Endothelial cell of umbilical vein (primary cell): Measurements from ENCODE around the gene ZNF614. TPM values are rescaled to one million over a fixed set of nuclear protein-coding genes. Genes with fewer than 3 reads are reported as not detected.

Experiments
- BruUV-seq: library from RNA; stranded (reverse); fragments of 400-500 nt; replicated peaks from 2 replicates; lab custom pipeline; 2021; lab: Mats Ljungman, UMichigan
- CTCF ChIA-PET: fragments of 300-600, 350-600 bp; sonication (Branson Sonifier 250); formaldehyde crosslinking; loops from one replicate; lab custom pipeline; 2021; ENCODE audit warnings: antibody characterized with exemption, inconsistent platforms; lab: Charles Lee
- POLR2A ChIA-PET: fragments of 300-600, 350-600 bp; sonication (Branson Sonifier 250); formaldehyde crosslinking; loops from one replicate; lab custom pipeline; 2021; ENCODE audit warnings: antibody characterized with exemption, inconsistent platforms; lab: Charles Lee
- DNase-seq: peaks from one replicate; pipeline ENCODE4 v3.0.0-alpha.2; 2011; ENCODE audit warnings: low read depth, low spot score
- FAIRE-seq: peaks from 2 replicates; lab custom pipeline; 2011; peaks lifted over from hg19 to GRCh38; lab: Jason Lieb, UNC
- H2AFZ ChIP-seq: 2 replicates; pipeline ENCODE4 v1.6.0; 2012; ENCODE audit warnings: low read depth, low read length, control low read depth, inconsistent platforms
- H3K27ac ChIP-seq: 2 replicates; pipeline ENCODE4 v1.5.1; 2011; ENCODE audit warnings: low read depth, mild to moderate bottlenecking, control low read depth, low read length, moderate library complexity; ENCODE audit not compliant: insufficient read depth
- H3K27me3 ChIP-seq, 2 experiments: 2 replicates each; pipeline versions ENCODE4 v1.6.0 to v1.6.1; 2011; ENCODE audit warnings: low read length in 2 of 2, mixed read lengths in 1 of 2; ENCODE audit not compliant: control insufficient read depth in 2 of 2, insufficient read depth in 2 of 2
- H3K36me3 ChIP-seq, 2 experiments: 2 replicates in 1 of 2; 3 replicates in 1 of 2; pipeline ENCODE4 v1.5.1; 2011; ENCODE audit warnings: low read length in 2 of 2, mild to moderate bottlenecking in 1 of 2, moderate library complexity in 1 of 2; ENCODE audit not compliant: control insufficient read depth in 2 of 2, insufficient read depth in 2 of 2; ENCODE audit errors: extremely low read depth in 1 of 2
- H3K4me1 ChIP-seq: 3 replicates; pipeline ENCODE4 v1.5.1; 2011; ENCODE audit warnings: mild to moderate bottlenecking, low read length; ENCODE audit not compliant: control insufficient read depth, insufficient read depth; ENCODE audit errors: extremely low read depth
- H3K4me2 ChIP-seq: 2 replicates; pipeline ENCODE4 v1.6.1; 2011; ENCODE audit warnings: low read length, control low read depth, mixed read lengths; ENCODE audit not compliant: insufficient read depth
- H3K4me3 ChIP-seq, 3 experiments: fragments of 200-600 bp in 1 of 3; sonication (generic), shearing (Covaris generic) in 1 of 3; replicated peaks in 1 of 3; 2 replicates each; pipeline ENCODE4 v1.5.1; 2011 to 2016; ENCODE audit warnings: control low read depth in 3 of 3, low read length in 3 of 3, mild to moderate bottlenecking in 2 of 3, inconsistent platforms in 1 of 3, low read depth in 1 of 3, moderate library complexity in 1 of 3; ENCODE audit not compliant: insufficient read depth in 1 of 3
- H3K79me2 ChIP-seq: 2 replicates; pipeline ENCODE4 v1.6.0; 2012; ENCODE audit warnings: low read length, inconsistent platforms; ENCODE audit not compliant: control insufficient read depth, insufficient read depth
- H3K9ac ChIP-seq: replicated peaks from 2 replicates; pipeline ENCODE3; 2011; ENCODE audit warnings: low read length, control low read depth; ENCODE audit not compliant: insufficient read depth; ENCODE audit errors: extremely low read depth
- H3K9me1 ChIP-seq: replicated peaks from 3 replicates; pipeline ENCODE4 v1.6.0; 2011; ENCODE audit warnings: mild to moderate bottlenecking, low read length; ENCODE audit not compliant: control insufficient read depth, insufficient read depth; ENCODE audit errors: extremely low read depth
- H3K9me3 ChIP-seq: replicated peaks from 2 replicates; pipeline ENCODE4 v1.5.1; 2012; ENCODE audit warnings: low read length, inconsistent platforms; ENCODE audit not compliant: control insufficient read depth, insufficient read depth
- H4K20me1 ChIP-seq: replicated peaks from 2 replicates; pipeline ENCODE3; 2011; ENCODE audit warnings: mild to moderate bottlenecking, low read length; ENCODE audit not compliant: control insufficient read depth, insufficient read depth; ENCODE audit errors: extremely low read depth
- CTCF ChIP-seq, 2 donors: IDR thresholded peaks; 1 replicate in 1 of 2; 2 replicates in 1 of 2; pipeline ENCODE4 v1.5.1; 2011; ENCODE audit warnings: low read length in 2 of 2, mild to moderate bottlenecking in 2 of 2, moderate library complexity in 2 of 2, control low read depth in 1 of 2, inconsistent platforms in 1 of 2, low read depth in 1 of 2; ENCODE audit not compliant: insufficient read depth in 1 of 2; ENCODE audit errors: extremely low read depth in 1 of 2
- EZH2 ChIP-seq: IDR thresholded peaks from 2 replicates; pipeline ENCODE4 v1.6.1; 2012; ENCODE audit warnings: borderline replicate concordance, low read depth, mild to moderate bottlenecking, moderate library complexity, low read length, inconsistent platforms; ENCODE audit not compliant: severe bottlenecking
- FOS ChIP-seq: IDR thresholded peaks from 2 replicates; pipeline ENCODE4 v1.6.1; 2011; ENCODE audit warnings: mild to moderate bottlenecking, low read length, moderate library complexity, borderline replicate concordance; ENCODE audit not compliant: insufficient read depth
- GATA2 ChIP-seq: IDR thresholded peaks from 2 replicates; pipeline ENCODE4 v1.7.0; 2011; ENCODE audit warnings: low read depth, mild to moderate bottlenecking, moderate library complexity, mixed read lengths, low read length; ENCODE audit not compliant: insufficient read length, insufficient read depth
- JUN ChIP-seq: IDR thresholded peaks from 2 replicates; pipeline ENCODE4 v1.6.1; 2011; ENCODE audit warnings: borderline replicate concordance, low read depth; ENCODE audit not compliant: insufficient read length, insufficient read depth
- MAX ChIP-seq: IDR thresholded peaks from 2 replicates; pipeline ENCODE4 v1.6.1; 2011; ENCODE audit not compliant: insufficient read depth, insufficient read length
- MYC ChIP-seq: IDR thresholded peaks from one replicate; pipeline ENCODE4 v1.6.1; 2011; ENCODE audit warnings: mild to moderate bottlenecking, low read depth, low read length
- POLR2A ChIP-seq: IDR thresholded peaks from 2 replicates; pipeline ENCODE4 v1.6.1; 2012; ENCODE audit warnings: low read depth, mild to moderate bottlenecking, control low read depth, low read length
- POLR2AphosphoS5 ChIP-seq: IDR thresholded peaks from 2 replicates; pipeline ENCODE4 v1.6.1; 2012; ENCODE audit warnings: low read depth, mild to moderate bottlenecking, control low read depth, low read length, moderate library complexity; ENCODE audit not compliant: insufficient read depth
- dilution Hi-C: fragments of 300-500 bp; cut with MboI; formaldehyde crosslinking; loops from one replicate; pipeline ENCODE4 v1.15.0; 2019; ENCODE audit warnings: low sequenced_read_pairs; ENCODE audit not compliant: extremely low pct_ligation_motif_present
- intact Hi-C: fragments of 100-400 bp; cut with micrococcal nuclease; formaldehyde crosslinking; loops from one replicate; pipeline ENCODE4 v1.10.0; 2022
- polyA plus RNA-seq, 4 experiments: library from polyadenylated mRNA; depleted of rRNA in 3 of 4; stranded (reverse) in 3 of 4; unstranded in 1 of 4; fragments of >200 nt; gene quantifications; 2 replicates each; pipeline versions ENCODE4 v1.2.1 to v1.2.3, GENCODE V29; 2011 to 2012; ENCODE audit warnings: missing spikeins in 1 of 4
- total RNA-seq: library from RNA; stranded (reverse); gene quantifications from 2 replicates; pipeline ENCODE4 v1.2.3, GENCODE V29; 2021

The ZNF614 gene
- total and polyA plus RNA-seq, 2 donors (not counting 3 experiments of a cell fraction or from before 2014, with no cell fraction given) = 2.5 to 7.8 TPM

- no peak for FAIRE-seq
- Histone ChIP-seq H3K27me3 (no peaks in the 10 kb centered on the region), H3K9me1 (no peaks in the 10 kb centered on the region), H3K4me1 (no peaks in the 10 kb centered on the region), H4K20me1 (peaks cover 3% of the 10 kb centered on the region), H3K9ac (no peak overlapping the region), H3K36me3 (peaks cover 0 to 21% of the 10 kb centered on the region in 2 experiments), H3K27ac (no peak overlapping the region), H2AFZ (no peak overlapping the region), H3K79me2 (peaks cover 4% of the 10 kb centered on the region), H3K4me3 (no peak overlapping the region), H3K9me3 (peaks cover 25% of the 10 kb centered on the region), H3K4me2 (no peak overlapping the region)
- TF ChIP-seq FOS (no peak), POLR2AphosphoS5 (no peak), MAX (no peak), POLR2A (no peak), MYC (no peak), EZH2 (no peak), GATA2 (no peak), JUN (no peak), CTCF (IDR thresholded peaks at IDR 0.05; ENCODE audit: extremely low read depth in 1 of 2, insufficient read depth in 1 of 2, low read depth in 1 of 2, low read length in 2 of 2) (no peak)
- DNase-seq = no peak
- ChIA-PET POLR2A (no interaction called here), CTCF (no interaction called here)
- no TSS peak for BruUV-seq
- dilution Hi-C loops (no loop called here), intact Hi-C loops (no loop called here)
Measured at GRCh38 chr19:52069653-52070052, 41.5 kb upstream of the ZNF614 start.
